NCI-H226 (cell line): ENCODE results near the gene SPATA20.
A peak's percentile ranks its signal among the peaks of the same experiment; 100 is the strongest.

Source experiments
- DNase-seq: peaks from one replicate; pipeline ENCODE4 v3.0.0-alpha.2; 2015

SPATA20 gene

DNA sequence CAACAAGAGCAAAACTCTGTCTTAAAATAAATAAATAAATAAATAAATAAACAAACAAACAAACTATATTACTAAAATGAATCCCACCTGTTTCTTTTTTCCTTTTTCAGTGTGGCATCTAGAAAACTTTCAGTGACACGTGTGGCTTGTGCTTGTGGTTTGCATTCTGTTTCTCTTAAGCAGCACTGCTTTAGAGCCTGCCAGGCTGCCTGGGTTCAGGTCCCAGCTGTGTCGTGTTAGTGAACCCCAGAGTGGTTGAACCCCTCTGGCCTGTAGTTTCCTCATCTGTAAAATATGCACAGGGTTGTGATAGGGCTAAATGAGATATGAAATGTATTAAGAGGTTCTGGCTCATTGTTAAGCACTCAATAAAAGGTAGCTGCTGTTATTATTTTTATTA lies 26.5 kb upstream of the SPATA20 start:
- no peak for DNase-seq

DNA sequence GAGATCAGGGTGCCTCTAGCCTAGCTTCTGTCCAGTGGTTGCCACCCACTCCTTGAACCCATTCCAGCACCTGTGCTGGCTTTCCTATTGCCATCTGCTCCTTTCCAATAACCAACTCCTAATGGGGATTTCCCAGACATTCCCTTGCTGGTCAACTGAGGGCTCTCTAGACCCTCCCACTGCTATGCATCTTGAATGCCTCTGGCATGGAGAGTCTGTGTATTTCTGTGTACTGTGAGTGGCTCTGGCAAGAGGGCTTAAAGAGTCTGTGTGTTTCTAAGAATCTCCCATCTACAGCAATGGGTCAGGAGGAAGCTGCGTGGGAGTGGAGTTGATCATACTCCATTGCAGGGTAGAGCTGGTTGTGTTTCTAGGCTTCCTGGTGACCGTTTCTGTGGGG lies 25.5 kb upstream of the SPATA20 start:
- no peak for DNase-seq

DNA sequence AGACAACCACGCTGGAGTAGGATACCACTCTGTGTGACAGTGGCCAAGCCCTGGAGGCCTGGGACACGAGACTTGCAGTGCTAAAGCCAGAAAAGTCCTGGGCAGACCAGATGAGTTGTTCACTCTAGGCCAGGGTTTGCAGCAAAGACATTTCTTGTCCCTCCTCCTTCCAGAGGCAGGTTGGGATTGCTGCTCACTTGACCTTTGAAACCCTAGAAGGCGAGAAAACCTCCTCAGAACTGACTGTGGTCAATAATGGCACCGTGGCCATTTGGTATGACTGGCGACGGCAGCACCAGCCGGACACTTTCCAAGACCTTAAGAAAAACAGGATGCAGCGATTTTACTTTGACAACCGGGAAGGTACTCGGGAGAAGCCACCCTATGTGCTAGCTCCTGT lies 24.2 kb upstream of the SPATA20 start:
- no peak for DNase-seq

DNA sequence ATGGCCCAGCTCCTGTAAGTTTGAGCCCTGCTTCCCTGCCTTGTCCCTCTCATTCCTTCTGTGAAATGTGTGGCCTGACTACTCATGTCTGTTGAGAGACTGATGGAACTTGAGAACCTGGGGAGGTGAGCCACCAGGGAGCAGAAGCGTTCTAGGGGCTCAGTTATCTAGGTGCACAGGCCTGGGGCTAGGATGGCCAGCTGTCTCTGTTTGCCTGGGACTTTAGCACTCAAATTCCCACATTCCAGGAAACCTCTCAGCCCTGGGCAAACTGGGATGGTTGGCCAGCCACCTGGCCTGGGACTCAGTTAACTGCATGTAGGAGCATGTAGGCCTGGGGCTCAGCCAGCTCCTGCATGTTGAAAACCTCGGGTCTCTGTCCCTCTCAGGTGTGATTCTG lies 23.8 kb upstream of the SPATA20 start:
- no peak for DNase-seq

DNA sequence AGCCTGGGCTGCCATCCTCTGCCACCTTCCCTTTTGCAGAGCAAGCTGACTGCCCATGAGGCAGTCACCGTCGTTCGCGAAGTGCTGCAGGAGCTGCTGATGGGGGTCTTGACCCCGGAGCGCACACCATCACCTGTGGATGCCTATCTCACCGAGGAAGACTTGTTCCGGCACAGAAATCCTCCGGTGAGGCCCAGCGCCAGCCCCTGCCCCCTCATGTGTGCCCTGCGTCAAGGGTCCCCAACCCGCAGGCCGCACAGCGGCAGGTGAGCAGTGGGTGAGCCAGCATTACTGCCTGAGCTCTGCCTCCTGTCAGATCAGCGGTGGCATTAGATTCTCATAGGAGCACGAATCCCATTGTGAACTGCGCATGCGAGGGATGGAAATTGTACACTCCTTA lies 22.1 kb upstream of the SPATA20 start:
- no peak for DNase-seq

DNA sequence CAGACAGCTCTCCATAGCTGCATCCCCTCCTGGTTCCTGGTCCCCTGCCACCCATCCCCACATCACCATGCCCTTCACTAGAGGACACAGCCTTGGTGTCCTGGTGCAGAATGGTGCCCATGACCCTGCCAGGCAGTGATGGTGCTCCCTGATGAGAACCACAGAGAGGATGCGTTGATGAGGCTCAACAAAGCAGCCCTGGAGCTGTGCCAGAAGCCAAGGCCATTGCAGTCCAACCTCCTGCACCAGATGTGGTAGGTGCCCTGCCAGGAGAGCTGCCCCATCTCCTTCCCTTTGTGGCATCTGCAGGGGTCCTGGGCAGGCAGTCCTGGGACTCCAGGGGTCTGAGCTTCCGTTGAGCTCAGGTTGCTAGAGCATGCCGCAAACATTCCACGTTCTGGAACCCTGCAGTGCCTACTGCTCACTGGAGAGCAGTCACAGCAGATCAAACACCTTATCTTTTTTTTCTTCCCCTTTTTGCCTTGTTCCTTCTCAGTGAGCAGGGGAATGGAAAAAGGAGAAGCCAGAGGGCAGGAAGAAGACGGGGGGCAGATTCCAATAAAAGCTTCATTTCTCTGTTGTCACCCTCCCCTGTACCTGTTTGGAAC lies 19.7 kb upstream of the SPATA20 start:
- no peak for DNase-seq

DNA sequence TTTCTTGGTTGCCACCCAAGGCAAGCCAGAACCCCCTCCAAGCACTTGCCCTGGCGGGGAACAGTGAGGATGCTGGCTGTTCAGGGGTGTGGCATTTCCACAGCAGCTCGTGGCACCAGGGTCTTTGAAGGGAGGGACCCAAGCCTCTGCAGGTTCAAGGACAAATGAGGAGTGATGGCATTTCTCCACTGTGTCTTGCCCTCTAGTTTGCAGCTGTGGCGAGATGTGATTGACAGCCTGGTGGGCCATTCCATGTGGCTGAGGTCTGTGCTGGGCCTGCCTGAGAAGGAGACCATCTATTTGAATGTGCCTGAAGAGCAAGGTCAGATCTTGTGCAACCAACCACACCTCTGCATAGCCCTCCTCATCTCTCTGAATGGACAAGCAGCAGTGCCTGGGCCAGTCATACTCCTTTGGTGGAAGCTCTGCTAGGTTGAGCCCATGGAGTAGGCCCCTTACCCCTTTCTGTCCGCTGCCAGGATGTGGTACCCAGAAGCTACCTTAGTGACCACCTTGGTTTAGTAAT lies 19.0 kb upstream of the SPATA20 start:
- DNase-seq = no peak

DNA sequence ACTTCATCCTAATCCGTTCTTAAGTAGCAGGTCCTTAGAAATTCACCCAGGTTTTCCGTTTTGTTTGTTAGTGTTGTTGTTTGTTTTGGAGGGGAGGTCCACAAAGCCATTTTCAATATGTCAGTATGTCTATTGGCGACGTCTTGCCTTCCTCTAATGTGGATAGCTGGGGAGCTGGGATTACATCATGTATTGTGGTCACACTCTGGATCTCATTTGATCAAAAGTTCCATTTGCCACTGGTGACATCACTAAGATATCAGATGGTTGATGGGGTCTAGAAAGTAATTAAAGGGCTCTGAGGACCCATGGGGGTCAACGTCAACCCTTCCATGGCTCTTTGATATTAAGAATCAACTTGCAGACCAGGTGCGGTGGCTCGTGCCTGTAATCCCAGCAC lies 17.1 kb upstream of the SPATA20 start:
- DNase-seq = no peak

DNA sequence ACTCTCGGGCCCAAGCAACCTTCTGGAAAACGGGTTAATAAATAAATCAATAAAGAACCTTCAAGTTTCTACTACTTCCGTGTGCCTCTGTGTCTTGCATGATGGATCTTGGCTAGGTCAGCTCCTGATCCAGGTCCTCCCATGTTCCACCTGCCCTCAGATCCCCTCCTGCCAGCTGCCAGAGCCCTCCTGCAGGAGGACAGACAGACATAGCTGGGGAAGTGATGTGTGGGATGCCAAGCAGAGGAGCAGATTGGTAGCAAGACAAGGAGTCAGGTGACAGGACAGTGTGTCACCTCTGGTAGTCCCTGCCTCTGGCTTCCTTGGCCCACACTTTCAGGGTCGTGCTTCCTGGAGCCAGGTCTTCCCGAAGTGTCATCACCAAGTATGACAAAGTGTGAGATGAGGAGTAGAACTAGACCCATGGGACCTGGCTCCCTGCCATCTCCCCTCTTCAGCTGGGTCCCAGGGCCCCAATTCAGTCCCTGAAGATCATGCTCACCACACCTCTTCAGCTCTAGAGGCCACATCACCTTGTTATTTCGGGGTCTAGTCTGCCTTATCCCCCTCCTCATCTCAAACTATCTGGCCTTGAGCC lies 15.4 kb upstream of the SPATA20 start:
- DNase-seq = no peak

DNA sequence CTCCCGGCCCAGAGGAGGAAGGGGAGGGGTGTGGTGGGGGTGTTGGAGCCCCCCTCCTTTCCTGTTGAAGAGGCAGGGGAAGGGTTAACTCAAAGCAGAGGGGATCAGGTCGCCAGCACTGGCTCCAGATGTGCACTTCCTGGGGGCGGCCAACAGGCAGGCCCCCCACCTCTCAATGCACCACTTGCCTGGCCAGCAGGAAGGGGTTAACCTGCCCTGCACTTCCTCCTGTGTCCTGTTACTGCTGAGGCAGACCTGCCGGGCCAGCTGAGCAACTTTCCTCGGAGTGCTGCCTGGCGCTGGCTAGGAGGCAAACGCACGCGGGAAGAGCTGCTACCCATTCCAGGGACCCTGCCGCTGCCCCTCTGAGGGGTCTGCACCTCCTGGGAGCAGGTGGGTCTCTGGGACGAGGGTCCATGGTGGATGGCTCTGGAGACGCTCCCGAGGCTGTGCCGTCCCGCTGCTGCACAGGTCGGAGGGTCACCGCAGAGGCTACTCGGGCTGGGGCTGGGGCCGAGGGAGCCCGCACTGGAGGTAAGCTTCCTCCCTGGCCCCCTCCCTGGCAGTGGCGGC lies 14.4 kb upstream of the SPATA20 start, which contains the start of gene EPN3:
EPN3 (plus strand) TSS at position 284 of the 573 bp plus-strand sequence. CDS start 3,822 bp downstream, outside the sequence.
- no peak for DNase-seq

DNA sequence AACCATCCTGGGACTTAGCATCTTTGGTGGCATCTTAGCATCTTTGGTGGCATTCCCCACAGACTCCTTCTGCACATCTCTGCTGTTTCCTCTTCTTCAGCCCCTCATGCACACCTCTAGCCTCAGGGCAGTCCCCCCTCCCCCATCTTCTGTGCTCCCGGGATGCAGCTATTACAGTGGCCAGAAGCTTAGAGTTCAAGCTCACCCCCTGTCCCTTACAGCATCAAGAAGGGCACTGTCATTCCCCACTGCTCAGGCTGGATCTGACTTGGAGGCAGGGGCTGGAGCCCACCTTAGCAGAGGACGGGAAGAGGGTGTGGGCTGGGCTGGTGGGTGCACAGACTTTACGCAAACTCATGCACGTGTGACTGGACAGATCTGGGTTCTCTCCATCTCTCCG lies 13.8 kb upstream of the SPATA20 start:
- DNase-seq = no peak

DNA sequence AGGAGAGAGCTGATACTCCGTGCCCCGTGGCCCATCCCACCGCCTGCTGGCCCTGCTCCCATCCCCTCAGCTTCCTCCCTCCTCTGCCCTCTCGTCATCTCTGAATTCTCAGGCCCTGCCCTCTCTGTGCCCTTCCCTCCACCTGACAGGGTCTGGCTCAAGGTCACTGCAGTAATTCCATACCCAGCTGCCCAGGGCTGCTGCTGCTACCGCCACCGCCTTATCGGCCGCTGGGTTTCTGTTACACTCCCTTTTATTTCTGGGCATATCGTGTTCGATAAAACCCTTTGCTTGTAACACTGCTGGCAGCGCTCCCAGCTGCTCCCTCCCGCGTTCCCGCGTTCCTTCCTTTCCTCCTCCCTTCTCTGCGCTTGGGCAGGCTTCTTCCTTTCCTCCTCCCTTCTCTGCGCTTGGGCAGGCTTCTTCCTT lies 13.2 kb upstream of the SPATA20 start:
- peak; percentile 70 for DNase-seq

DNA sequence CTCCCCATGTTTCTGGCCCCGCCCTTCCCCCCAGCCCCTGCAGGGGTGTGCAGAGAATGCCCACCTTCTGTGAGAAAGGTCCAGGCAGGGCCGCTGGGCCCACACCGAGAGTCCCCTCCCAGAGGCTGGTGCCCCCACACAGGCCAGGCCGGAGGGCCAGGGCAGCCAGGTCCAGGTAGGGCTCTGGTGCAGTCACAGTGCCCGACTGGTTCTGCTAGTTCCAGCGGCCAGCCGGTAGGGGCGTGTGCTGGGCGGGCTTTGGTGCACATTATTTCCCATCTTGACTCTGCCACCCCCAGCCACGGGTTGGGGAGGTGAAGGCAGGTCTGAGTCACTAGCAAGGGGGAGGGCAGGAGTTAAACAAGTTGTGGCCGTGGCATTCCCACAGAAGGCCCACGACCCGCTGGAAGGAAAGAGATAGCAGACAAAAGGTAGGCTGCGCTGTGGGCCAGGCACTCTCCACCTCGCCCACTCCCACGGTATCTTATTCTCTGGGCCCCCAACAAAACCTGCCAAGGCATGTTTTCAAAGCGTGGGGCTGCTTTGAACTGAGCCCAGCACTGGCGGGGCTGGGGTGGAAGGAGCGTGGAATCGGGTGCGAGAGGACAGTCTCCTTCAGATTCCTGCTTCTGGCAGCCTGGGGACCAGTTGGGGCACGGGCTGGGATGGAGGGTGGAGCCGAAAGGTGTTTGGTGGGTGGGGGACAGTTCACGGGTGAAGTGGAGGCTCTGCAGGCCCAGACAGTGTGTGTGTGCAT lies 12.6 kb upstream of the SPATA20 start:
- DNase-seq = no peak

DNA sequence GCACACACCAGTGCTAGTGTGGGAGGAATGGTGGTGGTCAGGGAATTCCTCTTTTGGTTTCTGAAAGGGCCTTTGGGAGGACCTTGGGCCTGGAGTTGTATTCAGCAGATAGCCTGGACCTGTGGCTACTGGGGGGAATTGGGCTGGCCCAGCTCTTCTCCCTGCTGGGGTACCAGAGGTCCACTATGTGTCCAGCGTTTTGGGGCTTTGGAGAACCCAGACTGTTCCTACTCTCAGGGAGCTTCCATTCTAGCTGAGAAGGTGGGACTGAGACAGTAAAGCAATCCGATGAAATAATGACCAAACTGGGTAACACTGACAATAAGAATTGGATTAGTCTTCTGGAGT lies 12.0 kb upstream of the SPATA20 start:
- DNase-seq = no peak

DNA sequence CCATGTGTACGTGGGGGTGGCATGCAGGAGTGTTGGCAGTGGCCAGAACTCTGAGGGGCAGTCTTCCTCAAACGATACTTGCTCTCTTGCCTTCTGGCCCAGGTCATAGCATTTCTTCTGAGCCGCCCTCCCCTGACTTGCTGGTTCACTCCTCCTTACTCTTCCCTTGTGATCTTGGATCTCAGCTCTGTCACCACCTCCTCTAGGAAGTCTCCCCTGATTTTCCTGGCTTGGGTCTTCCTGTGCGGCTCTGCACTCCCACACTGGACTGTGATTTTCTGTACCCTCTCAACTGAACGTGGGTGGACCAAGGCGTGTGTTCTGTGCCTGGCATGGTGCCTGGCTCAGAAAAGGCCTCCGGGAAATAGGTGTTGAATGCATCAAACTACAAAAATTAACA lies 11.6 kb upstream of the SPATA20 start:
- DNase-seq = no peak

DNA sequence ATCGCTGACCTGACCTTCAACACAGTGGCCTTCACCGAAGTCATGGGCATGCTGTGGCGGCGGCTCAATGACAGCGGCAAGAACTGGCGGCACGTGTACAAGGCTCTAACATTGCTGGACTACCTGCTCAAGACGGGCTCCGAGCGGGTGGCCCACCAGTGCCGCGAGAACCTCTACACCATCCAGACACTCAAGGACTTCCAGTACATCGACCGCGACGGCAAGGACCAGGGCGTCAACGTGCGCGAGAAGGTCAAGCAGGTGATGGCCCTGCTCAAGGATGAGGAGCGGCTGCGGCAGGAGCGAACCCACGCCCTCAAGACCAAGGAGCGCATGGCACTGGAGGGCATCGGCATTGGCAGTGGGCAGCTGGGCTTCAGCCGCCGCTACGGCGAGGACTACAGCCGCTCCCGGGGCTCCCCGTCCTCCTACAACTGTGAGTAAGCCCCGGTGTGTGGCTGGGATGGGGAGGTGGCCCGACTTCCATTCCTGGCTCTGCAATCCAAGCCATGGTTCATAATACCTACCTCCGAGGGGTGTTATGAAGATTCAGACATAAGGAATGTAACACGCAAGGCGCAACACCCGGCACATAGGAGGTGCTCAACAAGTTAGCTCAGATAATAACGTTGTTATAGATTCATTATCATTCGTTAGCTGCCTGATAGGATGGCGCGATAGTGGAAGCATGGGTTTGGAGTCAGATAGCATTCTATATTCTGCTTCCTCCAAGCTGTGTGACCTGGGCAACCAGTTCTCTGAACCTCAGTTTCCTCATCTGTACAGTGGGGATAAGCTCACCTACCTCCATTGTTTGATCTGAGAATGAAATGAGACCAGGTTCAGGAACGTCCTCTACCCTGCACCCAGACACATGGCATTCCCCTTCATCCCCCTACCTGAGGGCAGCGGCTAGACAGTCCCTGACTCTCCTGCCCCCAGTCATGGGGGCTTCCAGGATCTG lies 10.0 kb upstream of the SPATA20 start:
- no peak for DNase-seq

DNA sequence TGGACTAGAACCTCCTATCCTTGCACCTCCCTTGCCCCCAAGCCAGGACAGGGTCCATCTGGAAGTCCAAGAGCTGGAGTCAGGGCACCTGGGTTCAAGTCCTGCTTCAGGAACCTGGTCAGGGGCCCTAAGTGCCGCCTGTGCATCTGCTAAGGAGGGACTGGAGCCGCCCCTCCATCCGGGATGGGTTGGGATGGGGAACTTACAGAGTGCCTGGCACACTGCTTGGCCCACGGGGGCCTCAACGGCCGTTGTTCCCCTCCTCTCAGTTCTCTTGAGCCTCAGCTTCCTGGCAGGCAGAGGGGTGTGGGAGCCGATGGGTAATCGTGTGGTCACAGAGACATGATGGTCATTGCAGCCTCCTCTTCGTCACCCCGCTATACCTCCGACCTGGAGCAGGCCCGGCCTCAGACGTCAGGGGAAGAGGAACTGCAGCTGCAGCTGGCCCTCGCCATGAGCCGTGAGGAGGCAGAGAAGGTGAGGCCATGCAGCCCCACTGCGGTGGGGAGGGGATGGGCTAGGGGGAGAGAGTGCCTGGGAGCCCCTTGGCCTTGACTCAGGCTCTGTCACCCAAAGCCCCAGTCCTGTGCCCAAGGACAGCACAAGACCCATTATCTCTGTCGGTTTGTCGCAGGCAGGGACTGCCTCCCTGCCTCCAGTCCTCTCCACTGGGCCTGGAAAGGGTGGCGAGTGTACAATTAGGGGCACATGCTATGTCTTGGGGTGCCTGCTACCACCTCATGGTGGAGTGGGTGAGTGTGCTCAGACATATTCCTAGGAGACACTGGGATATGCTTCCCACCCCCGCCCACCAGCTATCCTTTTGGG lies 9.0 kb upstream of the SPATA20 start:
- no peak for DNase-seq

DNA sequence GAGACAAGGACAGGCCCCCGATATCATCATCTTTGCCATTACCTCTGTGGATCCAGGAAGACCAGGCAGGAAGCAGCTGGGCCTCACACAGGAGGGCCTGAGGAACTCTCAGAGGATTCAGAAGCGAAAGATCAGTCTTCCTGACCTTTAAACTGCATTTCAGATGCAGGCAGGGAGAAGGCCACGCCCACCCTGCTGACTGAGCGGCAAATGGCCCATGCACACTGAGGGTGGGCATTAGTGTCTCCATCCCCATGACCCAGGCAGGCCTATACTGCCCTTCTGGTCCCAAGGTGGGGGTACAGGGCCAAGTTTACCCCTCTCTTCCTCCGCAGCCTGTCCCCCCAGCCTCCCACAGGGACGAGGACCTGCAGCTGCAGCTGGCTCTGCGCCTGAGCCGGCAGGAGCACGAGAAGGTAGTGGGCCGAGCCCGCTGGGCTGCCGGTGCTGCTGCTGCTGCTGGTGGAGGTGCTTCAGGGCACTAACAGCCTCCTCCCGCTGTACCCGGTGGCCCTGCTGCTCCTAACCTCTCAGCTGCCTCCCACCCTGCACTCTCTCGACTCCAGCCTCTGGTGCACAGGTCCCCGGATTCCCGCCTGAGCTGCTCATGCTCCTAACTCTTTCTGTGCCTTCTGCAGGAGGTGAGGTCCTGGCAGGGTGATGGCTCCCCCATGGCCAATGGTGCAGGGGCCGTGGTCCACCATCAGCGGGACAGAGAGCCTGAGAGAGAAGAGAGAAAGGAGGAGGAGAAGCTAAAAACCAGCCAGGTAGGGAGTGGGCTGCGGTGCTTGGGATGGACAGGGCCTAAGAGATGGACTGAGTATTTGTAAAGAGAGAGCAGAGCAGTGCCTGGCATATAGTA lies 8.2 kb upstream of the SPATA20 start:
- DNase-seq = no peak

DNA sequence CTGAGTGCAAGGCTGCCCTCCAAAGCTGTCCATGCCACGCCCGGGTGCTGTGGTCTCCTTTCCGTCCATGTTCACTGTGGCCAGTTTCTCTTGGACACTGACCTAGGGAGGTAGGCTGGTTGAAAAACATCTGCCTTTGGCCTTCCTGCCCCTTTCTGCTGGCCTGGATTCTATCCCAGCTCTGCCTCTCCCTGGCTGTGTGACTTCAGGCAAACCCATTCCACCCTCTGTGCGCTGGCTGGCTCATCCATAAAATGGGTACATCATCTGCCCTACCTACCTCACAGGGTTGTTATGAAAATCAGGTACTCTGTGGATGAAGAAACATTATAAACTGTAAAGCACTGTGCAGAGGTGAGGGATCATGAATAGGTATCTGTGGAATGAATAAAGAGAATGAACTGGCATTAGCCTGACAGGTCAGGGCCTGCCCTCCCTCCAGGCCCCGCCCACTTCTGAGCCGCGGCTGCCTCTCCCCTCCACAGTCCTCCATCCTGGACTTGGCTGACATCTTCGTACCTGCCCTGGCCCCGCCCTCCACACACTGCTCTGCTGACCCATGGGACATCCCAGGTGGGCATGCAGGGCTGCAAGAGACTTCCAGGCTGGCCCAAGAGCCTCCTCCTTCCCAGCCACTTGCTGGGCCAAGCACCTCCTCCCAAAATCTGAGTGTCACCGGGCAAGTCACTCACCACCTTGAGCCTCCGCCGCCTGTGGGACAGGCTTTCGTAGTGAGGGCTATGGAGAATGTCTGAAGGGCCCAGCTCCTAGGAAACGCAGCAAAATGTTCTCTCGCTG lies 7.0 kb upstream of the SPATA20 start:
- DNase-seq = no peak
